GM21360 (cell line): ENCODE measurements around the gene CCDC187.

Experiments used
- ATAC-seq: cut with Tn5 transposase; IDR thresholded peaks from one replicate; pipeline ENCODE4 v1.9.1; 2021; ENCODE audit warnings: mild to moderate bottlenecking, moderate library complexity; ENCODE audit not compliant: unreplicated experiment

CCDC187 gene

GRCh38 chr9:136299541-136299940 lies 4.4 kb downstream of the CCDC187 start:
- no peak for ATAC-seq

DNA sequence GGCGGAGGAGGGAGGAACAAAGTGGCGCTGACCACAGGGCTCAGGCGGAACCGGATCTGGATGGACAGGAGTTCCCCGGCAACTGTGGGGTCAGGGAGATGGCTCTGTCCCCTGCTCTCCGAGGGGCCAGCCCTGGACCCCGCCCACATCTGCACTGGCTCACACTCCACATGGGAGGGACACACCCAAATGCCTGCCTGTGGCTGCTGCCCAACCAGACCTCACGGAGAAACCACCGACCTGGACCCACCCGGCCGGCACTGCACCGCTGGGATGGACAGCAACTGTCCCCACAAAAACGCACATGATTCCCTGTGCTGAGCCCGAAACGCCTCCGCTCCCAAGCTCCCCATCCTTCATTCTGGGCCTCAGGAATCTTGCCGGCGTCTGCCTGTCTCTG lies 4.8 kb downstream of the CCDC187 start:
- no peak for ATAC-seq

DNA sequence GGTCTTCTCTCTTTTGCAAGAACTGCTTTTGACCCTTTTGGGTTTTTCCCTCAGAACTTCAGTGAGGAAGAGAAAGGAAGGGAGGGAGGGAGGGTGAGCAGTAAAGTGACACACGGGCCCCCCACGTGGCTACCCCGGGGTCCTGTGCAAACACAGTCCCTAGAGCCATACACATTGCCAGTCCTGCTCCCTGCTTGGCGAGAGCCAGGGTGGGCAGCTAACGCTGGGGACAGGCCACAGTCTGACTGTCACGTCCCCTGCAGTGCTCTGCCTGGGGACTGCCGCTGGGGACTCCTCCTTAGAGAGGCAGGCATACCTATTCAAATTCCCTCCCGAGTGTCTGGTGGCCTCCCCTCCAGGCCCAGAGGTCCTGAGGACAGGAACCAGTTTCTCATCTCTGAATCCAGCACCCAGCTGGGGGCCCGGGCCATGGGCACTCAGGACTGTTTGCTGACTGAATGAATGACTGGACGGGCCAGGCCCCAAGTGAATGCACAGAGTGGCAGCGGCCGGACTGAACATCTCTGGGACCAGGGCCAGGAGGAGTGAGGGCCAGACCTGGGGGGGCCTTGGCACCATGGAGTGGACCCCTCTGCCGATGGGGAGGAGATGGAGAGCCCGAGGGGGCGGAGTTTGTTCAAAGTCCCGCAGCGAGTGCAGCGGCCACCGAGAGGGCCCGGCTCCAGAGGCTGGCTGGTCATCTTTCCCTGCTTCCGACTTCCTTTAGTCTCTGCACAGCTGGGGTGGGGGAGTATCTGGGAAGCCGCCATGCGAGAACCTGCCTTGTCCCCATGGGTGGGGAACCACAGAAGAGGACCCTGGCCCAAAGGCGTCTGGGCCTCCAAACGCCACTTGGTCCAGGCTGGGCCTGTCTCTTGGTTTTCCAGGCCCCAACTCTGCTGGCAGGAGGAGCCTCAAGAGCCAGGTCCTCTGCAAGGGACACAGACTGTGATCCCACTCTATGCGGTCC lies 5.8 kb downstream of the CCDC187 start:
- no peak for ATAC-seq

GRCh38 chr9:136297016-136297691 lies 6.7 kb downstream of the CCDC187 start:
- ATAC-seq, result no peak

DNA sequence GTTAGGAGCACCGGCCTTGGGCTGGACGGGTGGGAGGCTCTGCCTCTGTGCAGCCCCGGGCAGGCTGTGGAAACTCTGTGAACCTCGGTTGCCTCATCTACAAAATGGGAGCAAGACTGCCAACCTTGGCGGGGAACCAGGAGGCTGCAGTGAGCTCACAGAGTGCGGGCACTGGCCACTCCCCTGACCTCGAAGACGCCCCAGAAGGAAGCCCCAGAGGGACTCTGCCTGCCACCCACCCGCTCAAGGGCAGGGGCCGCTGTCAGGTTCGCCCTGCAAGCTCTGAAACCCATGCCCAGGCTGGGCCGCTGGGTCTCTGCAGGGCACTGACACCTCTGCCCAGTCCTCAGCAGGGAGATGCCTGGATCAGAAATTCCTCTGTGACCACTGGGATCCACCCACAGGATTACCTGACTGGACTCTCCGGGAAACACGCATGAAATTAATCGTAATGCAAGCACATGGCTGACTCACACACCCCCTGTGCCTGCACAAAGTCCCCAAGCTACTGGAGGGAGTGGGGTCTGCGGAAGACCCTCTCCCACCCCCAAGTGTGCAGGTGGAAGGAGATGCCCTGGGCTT lies 7.4 kb downstream of the CCDC187 start:
- ATAC-seq, result no peak

- ATAC-seq, result no peak
These were observed 8.1 kb downstream of the CCDC187 start for GRCh38 chr9:136295542-136296433.

DNA sequence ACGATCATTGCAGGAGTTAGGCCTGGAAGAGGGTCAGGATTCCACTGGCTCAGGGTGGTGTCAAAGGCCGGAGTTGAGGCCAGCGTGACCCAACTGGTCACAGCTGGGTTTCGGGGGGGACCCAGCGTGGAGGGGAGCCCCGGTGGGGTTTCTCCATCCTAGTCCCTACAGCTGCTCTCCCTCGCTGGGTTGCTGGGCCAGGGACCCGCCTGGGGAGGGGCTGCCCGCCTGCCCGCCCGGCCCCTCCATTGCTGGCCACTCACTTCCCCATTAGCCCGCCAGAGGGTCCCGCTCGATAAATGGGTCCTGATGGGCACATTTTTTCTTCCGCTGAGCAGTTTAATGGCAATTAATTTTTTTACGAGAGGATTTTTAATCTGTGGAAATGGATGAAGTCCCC lies 8.8 kb downstream of the CCDC187 start:
- ATAC-seq, result no peak

DNA sequence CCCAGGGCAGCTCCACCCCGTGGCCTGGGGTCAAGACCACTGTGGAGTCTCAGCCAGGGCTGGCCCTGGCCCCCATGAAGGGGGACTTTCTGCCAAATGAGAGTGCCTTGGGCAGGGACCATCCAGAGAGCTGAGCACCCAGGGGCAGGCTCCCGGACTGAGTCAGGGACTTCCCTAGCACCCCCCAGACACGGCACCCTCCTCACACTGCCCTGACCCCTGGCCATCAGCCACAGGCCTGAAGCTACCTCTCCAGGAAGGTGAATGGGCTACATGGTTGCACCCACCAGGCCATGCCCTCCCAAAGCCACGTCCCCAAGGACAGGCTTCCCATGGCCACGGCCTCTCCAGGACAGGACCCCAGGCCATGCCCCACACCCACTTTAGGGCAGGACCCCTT lies 9.5 kb downstream of the CCDC187 start:
- no peak for ATAC-seq

GRCh38 chr9:136293476-136294077 lies 10.3 kb downstream of the CCDC187 start:
- no peak for ATAC-seq

- no peak for ATAC-seq
These were observed 11.1 kb downstream of the CCDC187 start for GRCh38 chr9:136292591-136293448.

DNA sequence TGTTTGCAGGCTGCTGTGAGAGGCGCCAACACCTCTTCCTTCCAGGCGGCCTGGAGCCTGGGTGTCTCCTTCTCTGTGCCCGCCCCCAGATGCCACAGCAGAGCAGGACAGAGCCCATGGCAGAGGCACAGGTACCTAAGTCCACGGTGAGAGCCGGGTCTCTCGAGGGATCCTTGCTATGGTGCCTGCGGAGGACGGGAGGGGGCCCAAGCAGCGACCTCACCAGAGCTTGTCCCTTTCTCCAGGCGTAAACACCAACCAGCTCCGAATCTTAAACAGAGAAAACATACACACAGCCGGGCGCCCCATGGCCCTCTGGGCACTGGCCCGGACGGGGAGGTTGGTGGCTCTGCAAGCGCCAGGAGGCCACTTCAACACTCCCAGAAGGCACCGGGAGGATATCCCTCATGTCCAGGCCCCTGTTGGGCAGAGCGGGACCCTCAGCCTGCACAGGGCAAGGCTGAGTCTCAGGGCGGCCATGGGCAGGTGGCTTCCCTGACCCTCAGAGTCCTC lies 11.8 kb downstream of the CCDC187 start:
- no peak for ATAC-seq

GRCh38 chr9:136291306-136292025 lies 12.4 kb downstream of the CCDC187 start:
- no peak for ATAC-seq

DNA sequence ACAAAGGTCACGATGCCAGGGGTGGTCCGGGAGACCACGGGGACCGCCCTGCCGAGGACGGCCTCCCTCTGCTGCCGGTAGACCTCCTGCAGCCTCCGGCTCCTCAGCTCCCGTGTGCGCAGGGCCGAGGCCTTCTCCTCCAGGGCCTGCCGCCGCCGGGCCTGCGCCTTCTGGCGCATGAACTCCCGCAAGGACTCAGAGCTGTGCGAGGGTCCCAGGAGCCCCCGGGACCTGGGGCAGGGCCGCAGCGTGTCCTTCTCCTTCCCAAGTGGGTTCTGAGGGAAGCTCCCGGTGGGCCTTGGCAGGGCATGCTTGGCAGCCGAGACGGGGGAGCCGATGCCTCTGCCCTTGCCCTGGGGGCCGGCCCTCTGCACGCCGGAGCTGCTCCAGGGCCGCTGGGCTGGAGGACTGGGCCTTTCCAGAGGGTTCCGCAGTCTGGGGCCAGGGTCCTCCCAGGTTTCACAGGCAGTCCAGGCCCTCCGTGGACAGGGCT lies 13.3 kb downstream of the CCDC187 start:
- ATAC-seq, result no peak

DNA sequence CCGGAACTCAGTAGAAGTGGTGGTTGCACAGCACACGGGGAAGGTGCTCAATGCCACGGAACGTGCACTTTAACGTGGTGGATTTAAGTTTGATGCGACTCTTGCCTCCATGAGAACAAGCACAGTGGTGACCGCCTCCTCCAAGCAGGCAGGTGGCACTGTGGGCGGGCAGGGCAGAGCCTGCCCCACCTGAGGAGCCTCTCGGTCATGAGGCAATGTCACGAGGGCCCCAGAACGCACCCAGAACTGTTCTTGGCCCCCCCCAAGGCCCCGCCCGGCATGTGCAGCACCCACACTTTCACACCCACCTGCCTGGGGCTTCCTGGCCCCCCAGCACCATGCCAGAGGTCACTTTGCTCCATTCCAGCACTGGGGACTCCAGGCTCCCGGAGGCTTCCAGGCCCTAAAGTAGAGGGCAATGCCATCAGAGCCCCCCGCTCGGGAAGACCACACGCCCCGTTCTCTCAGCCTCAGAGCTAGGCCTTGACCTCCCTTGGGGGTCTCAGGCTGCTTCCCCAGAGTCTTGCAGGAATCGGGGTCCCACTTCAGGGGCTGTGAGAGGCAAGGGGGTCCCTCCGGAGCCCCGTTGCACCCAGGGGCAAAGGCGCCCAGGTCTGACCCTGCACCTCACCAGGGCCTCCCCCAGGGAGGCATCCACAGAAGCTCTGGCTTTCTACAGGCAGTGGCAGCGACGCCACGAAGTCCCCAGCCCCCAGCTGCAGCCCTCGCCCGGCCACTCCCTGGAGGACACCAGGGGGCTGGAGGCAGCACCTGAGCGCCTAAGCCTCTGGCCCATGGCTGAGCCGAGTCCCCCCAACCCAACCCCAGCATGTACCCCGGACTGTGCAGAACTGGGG lies 14.0 kb downstream of the CCDC187 start:
- no peak for ATAC-seq

GRCh38 chr9:136287960-136288753 lies 15.7 kb downstream of the CCDC187 start:
- no peak for ATAC-seq

GRCh38 chr9:136286987-136287379 lies 16.9 kb downstream of the CCDC187 start:
- no peak for ATAC-seq
